Caco-2 (cell line): ENCODE data around the gene TIMM13. TPM values are rescaled to one million over a fixed set of nuclear protein-coding genes. Genes with fewer than 3 reads are reported as not detected.

Experiments
- BruUV-seq: library from RNA; stranded (reverse); fragments of 400-500 nt; replicated peaks from 2 replicates; lab custom pipeline; 2021; lab: Mats Ljungman, UMichigan
- CTCF ChIA-PET: fragments of 300-600 bp; sonication (Branson Sonifier 250); formaldehyde crosslinking; loops from one replicate; lab custom pipeline; 2022; ENCODE audit warnings: antibody characterized with exemption; lab: Charles Lee
- POLR2A ChIA-PET: fragments of 300-600 bp; sonication (Branson Sonifier 250); formaldehyde crosslinking; loops from one replicate; lab custom pipeline; 2022; ENCODE audit warnings: antibody characterized with exemption; lab: Charles Lee
- DNase-seq, 2 experiments: peaks; one replicate each; pipeline versions ENCODE4 v3.0.0 to v3.0.0-alpha.2; 2020 to 2022
- H3K27me3 ChIP-seq: replicated peaks from 2 replicates; pipeline ENCODE4 v1.6.0; 2011; ENCODE audit warnings: low read length; ENCODE audit not compliant: control insufficient read depth, insufficient read depth
- H3K36me3 ChIP-seq: 2 replicates; pipeline ENCODE4 v1.5.1; 2011; ENCODE audit warnings: low read length; ENCODE audit not compliant: control insufficient read depth, insufficient read depth
- H3K4me1 ChIP-seq: fragments of 250-450 bp; sonication (Bioruptor Pico); 2 replicates; pipeline ENCODE4 v1.5.1; 2020; ENCODE audit warnings: mild to moderate bottlenecking
- H3K4me3 ChIP-seq: 2 replicates; pipeline ENCODE4 v1.5.1; 2011; ENCODE audit warnings: low read depth, mild to moderate bottlenecking, control low read depth, low read length
- H3K9me3 ChIP-seq: fragments of 250-450 bp; sonication (Bioruptor Pico); 2 replicates; pipeline ENCODE4 v1.5.1; 2020; ENCODE audit warnings: mild to moderate bottlenecking, moderate library complexity
- H3K27ac Mint-ChIP-seq: one replicate; pipeline ENCODE4 v1.8.0; 2022; ENCODE audit warnings: mixed read lengths; ENCODE audit not compliant: unreplicated experiment
- H3K27me3 Mint-ChIP-seq: one replicate; pipeline ENCODE4 v1.8.0; 2022; ENCODE audit warnings: mixed read lengths; ENCODE audit not compliant: insufficient read depth, unreplicated experiment
- H3K36me3 Mint-ChIP-seq: one replicate; pipeline ENCODE4 v1.8.0; 2022; ENCODE audit warnings: mild to moderate bottlenecking, mixed read lengths; ENCODE audit not compliant: insufficient read depth, unreplicated experiment
- H3K4me1 Mint-ChIP-seq: one replicate; pipeline ENCODE4 v1.8.0; 2022; ENCODE audit warnings: low read depth, mixed read lengths; ENCODE audit not compliant: unreplicated experiment
- H3K4me3 Mint-ChIP-seq: one replicate; pipeline ENCODE4 v1.8.0; 2022; ENCODE audit warnings: mild to moderate bottlenecking, moderate library complexity, mixed read lengths; ENCODE audit not compliant: unreplicated experiment
- H3K9me3 Mint-ChIP-seq: one replicate; pipeline ENCODE4 v1.8.0; 2022; ENCODE audit warnings: mixed read lengths; ENCODE audit not compliant: unreplicated experiment
- intact Hi-C: fragments of 100-400 bp; cut with micrococcal nuclease; formaldehyde crosslinking; loops from one replicate; pipeline ENCODE4 v1.10.0; 2022; ENCODE audit not compliant: unreplicated experiment
- total RNA-seq: library from RNA; stranded (reverse); gene quantifications from 2 replicates; pipeline ENCODE4 v1.2.3, GENCODE V29; 2022
- TF ChIP-seq, protein P1 (sequence below), 2 experiments: fragments of 200-600 bp in 1 of 2; IDR thresholded peaks; 1 replicate in 1 of 2; 2 replicates in 1 of 2; pipeline versions ENCODE4 v1.5.1 to v1.8.0; 2011 to 2022; ENCODE audit warnings: antibody characterized with exemption in 1 of 2, control low read depth in 1 of 2, inconsistent platforms in 1 of 2, low read depth in 1 of 2, low read length in 1 of 2, mild to moderate bottlenecking in 1 of 2, moderate library complexity in 1 of 2; ENCODE audit not compliant: insufficient read depth in 1 of 2, severe bottlenecking in 1 of 2, unreplicated experiment in 1 of 2

Gene TIMM13
- total RNA-seq, 1 experiment from 2014 or later = 200 TPM

GRCh38 chr19:2424686-2425621, 2.4 kb downstream of the TIMM13 start:
- Mint-ChIP-seq H3K4me1 (peaks cover 5% of the 10 kb centered on the region), H3K9me3 (no peaks in the 10 kb centered on the region), H3K4me3 (peak overlapping the region; percentile 27), H3K36me3 (peaks cover 42% of the 10 kb centered on the region), H3K27ac (no peak overlapping the region), H3K27me3 (no peaks in the 10 kb centered on the region)
- H3K4me1 ChIP-seq = peaks cover 20% of the 10 kb centered on the region
- TF ChIP-seq, protein P1, sequence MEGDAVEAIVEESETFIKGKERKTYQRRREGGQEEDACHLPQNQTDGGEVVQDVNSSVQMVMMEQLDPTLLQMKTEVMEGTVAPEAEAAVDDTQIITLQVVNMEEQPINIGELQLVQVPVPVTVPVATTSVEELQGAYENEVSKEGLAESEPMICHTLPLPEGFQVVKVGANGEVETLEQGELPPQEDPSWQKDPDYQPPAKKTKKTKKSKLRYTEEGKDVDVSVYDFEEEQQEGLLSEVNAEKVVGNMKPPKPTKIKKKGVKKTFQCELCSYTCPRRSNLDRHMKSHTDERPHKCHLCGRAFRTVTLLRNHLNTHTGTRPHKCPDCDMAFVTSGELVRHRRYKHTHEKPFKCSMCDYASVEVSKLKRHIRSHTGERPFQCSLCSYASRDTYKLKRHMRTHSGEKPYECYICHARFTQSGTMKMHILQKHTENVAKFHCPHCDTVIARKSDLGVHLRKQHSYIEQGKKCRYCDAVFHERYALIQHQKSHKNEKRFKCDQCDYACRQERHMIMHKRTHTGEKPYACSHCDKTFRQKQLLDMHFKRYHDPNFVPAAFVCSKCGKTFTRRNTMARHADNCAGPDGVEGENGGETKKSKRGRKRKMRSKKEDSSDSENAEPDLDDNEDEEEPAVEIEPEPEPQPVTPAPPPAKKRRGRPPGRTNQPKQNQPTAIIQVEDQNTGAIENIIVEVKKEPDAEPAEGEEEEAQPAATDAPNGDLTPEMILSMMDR (IDR thresholded peaks at IDR 0.05; ENCODE audit: insufficient read depth in 1 of 2, low read depth in 1 of 2, low read length in 1 of 2, severe bottlenecking in 1 of 2, unreplicated experiment in 1 of 2) = no peak
- ChIA-PET CTCF (interaction anchor here (0.6 kb wide), 1 partner anchor 31 kb away, joined by 3 read pairs; no protein-coding TSS in a partner anchor), POLR2A (no interaction called here)
- H3K4me3 ChIP-seq = no peak overlapping the region
- no peaks in the 10 kb centered on the region for H3K9me3 ChIP-seq
- H3K27me3 ChIP-seq = no peaks in the 10 kb centered on the region
- BruUV-seq = no TSS peak
- intact Hi-C loops = no loop called here
- DNase-seq = no peak
- H3K36me3 ChIP-seq = peaks cover 2% of the 10 kb centered on the region; the same call in 1 of the 2 replicates

- Mint-ChIP-seq H3K27ac (no peak overlapping the region), H3K9me3 (no peaks in the 10 kb centered on the region), H3K4me3 (peak overlapping the region; percentile 27), H3K36me3 (peaks cover 39% of the 10 kb centered on the region), H3K4me1 (peaks cover 5% of the 10 kb centered on the region), H3K27me3 (no peaks in the 10 kb centered on the region)
- BruUV-seq = no TSS peak
- Histone ChIP-seq H3K27me3 (no peaks in the 10 kb centered on the region), H3K4me3 (no peak overlapping the region), H3K36me3 (no peaks in the 10 kb centered on the region; the same call in 1 of the 2 replicates), H3K9me3 (no peaks in the 10 kb centered on the region), H3K4me1 (peaks cover 17% of the 10 kb centered on the region)
- TF ChIP-seq, protein P1 (IDR thresholded peaks at IDR 0.05; ENCODE audit: insufficient read depth in 1 of 2, low read depth in 1 of 2, low read length in 1 of 2, severe bottlenecking in 1 of 2, unreplicated experiment in 1 of 2) = no peak
- no peak for DNase-seq
- intact Hi-C loops = no loop called here
- ChIA-PET CTCF (interaction anchor here (0.6 kb wide), 1 partner anchor 32 kb away, joined by 3 read pairs; no protein-coding TSS in a partner anchor), POLR2A (no interaction called here)
Observed at GRCh38 chr19:2423915-2424685, 3.3 kb downstream of the TIMM13 start.
